Measurements from ENCODE around the gene WDFY4.

DNA sequence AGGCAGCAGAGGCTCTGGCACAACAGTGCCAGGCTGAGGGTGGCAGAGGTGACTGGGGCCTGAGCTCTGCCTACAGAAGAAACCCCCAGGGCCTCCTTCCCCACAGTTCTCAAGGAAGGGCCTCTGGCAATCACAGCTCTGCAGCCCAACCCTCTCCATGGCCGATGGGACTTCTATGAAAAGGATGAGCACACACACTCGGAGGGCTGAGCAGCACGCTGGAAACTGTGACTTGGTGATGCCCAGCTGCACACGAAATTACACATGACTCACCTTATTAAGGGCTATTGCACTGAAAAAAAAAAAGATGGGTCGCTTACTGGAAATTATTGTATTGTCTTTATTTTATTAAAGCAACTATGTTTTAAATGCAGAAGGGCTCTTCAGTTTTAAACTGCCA, 297.9 kb downstream of the WDFY4 start:
- TF ChIP-seq, protein P1, sequence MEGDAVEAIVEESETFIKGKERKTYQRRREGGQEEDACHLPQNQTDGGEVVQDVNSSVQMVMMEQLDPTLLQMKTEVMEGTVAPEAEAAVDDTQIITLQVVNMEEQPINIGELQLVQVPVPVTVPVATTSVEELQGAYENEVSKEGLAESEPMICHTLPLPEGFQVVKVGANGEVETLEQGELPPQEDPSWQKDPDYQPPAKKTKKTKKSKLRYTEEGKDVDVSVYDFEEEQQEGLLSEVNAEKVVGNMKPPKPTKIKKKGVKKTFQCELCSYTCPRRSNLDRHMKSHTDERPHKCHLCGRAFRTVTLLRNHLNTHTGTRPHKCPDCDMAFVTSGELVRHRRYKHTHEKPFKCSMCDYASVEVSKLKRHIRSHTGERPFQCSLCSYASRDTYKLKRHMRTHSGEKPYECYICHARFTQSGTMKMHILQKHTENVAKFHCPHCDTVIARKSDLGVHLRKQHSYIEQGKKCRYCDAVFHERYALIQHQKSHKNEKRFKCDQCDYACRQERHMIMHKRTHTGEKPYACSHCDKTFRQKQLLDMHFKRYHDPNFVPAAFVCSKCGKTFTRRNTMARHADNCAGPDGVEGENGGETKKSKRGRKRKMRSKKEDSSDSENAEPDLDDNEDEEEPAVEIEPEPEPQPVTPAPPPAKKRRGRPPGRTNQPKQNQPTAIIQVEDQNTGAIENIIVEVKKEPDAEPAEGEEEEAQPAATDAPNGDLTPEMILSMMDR (tag by site-specific recombination; IDR thresholded peaks at IDR 0.05): no peak
- TF ChIP-seq ZNF311 (tag by site-specific recombination; IDR thresholded peaks at IDR 0.05; ENCODE audit: borderline replicate concordance) (no peak), YY1 (tag by site-specific recombination; IDR thresholded peaks at IDR 0.05) (no peak), SETDB1 (IDR thresholded peaks at IDR 0.05; ENCODE audit: insufficient read length, low read length) (no peak), MEIS1 (CRISPR knock-in tag; IDR thresholded peaks at IDR 0.05; ENCODE audit: borderline replicate concordance) (no peak)
- TF ChIP-seq, protein P2, sequence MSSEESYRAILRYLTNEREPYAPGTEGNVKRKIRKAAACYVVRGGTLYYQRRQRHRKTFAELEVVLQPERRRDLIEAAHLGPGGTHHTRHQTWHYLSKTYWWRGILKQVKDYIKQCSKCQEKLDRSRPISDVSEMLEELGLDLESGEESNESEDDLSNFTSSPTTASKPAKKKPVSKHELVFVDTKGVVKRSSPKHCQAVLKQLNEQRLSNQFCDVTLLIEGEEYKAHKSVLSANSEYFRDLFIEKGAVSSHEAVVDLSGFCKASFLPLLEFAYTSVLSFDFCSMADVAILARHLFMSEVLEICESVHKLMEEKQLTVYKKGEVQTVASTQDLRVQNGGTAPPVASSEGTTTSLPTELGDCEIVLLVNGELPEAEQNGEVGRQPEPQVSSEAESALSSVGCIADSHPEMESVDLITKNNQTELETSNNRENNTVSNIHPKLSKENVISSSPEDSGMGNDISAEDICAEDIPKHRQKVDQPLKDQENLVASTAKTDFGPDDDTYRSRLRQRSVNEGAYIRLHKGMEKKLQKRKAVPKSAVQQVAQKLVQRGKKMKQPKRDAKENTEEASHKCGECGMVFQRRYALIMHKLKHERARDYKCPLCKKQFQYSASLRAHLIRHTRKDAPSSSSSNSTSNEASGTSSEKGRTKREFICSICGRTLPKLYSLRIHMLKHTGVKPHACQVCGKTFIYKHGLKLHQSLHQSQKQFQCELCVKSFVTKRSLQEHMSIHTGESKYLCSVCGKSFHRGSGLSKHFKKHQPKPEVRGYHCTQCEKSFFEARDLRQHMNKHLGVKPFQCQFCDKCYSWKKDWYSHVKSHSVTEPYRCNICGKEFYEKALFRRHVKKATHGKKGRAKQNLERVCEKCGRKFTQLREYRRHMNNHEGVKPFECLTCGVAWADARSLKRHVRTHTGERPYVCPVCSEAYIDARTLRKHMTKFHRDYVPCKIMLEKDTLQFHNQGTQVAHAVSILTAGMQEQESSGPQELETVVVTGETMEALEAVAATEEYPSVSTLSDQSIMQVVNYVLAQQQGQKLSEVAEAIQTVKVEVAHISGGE (tag by site-specific recombination; conservative IDR thresholded peaks at IDR 0.05; ENCODE audit: low read depth): no peak

All from HEK293 (cell line).